GM21825 (cell line): ENCODE data around the gene PARP15.
"Not testable (repeated sequence)": the region's sequence is repeated elsewhere in the genome, so short reads cannot be mapped to it uniquely, and the experiment has no call there.

Experiments
- ATAC-seq: cut with Tn5 transposase; IDR thresholded peaks from one replicate; pipeline ENCODE4 v1.9.1; 2021; ENCODE audit warnings: mild to moderate bottlenecking, moderate library complexity; ENCODE audit not compliant: unreplicated experiment

The PARP15 gene

GRCh38 chr3:122612696-122613095 lies 35.2 kb downstream of the PARP15 start:
- no peak for ATAC-seq

- no peak for ATAC-seq
Measured at GRCh38 chr3:122615303-122615702, 37.9 kb downstream of the PARP15 start.

GRCh38 chr3:122618614-122619013 lies 41.2 kb downstream of the PARP15 start:
- no peak for ATAC-seq

GRCh38 chr3:122619040-122619439 lies 41.6 kb downstream of the PARP15 start:
- no peak for ATAC-seq

GRCh38 chr3:122620399-122620798 lies 42.9 kb downstream of the PARP15 start:
- ATAC-seq, result no peak

GRCh38 chr3:122621112-122621511 lies 43.7 kb downstream of the PARP15 start:
- ATAC-seq, result peak; percentile 41

GRCh38 chr3:122623031-122623829 lies 45.8 kb downstream of the PARP15 start:
- ATAC-seq, result no peak

- ATAC-seq, result no peak
Measured at GRCh38 chr3:122626515-122627180, 49.2 kb downstream of the PARP15 start.

GRCh38 chr3:122627301-122627700 lies 49.9 kb downstream of the PARP15 start:
- ATAC-seq, result no peak

- ATAC-seq, result no peak
Measured at GRCh38 chr3:122628567-122628966, 51.1 kb downstream of the PARP15 start.

- ATAC-seq, result no peak
Measured at GRCh38 chr3:122629763-122630162, 52.3 kb downstream of the PARP15 start.

GRCh38 chr3:122635789-122636188 lies 58.3 kb downstream of the PARP15 start:
- no peak for ATAC-seq

- ATAC-seq, result no peak
Measured at GRCh38 chr3:122636697-122637096, 59.2 kb downstream of the PARP15 start.

GRCh38 chr3:122640437-122640999 lies 63.1 kb downstream of the PARP15 start:
- ATAC-seq, result no peak

GRCh38 chr3:122642935-122643334 lies 65.5 kb downstream of the PARP15 start:
- ATAC-seq, result peak; percentile 70

- ATAC-seq, result peak; percentile 52
Measured at GRCh38 chr3:122646146-122646988, 68.9 kb downstream of the PARP15 start.

GRCh38 chr3:122651233-122651907 lies 73.9 kb downstream of the PARP15 start:
- ATAC-seq, result not testable (repeated sequence)

GRCh38 chr3:122651962-122652361 lies 74.5 kb downstream of the PARP15 start:
- ATAC-seq, result not testable (repeated sequence)

- not testable (repeated sequence) for ATAC-seq
Measured at GRCh38 chr3:122658336-122658735, 80.9 kb downstream of the PARP15 start.

- ATAC-seq, result no peak
Measured at GRCh38 chr3:122660297-122660974, 83.0 kb downstream of the PARP15 start.
